Activated gamma-delta T cell (primary cell): ENCODE results near the gene PIK3R6.
"Not testable (repeated sequence)": the region's sequence is repeated elsewhere in the genome, so short reads cannot be mapped to it uniquely, and the experiment has no call there.

ENCODE experiments used
- DNase-seq: peaks from one replicate; lab custom pipeline; 2025; lab: John Stamatoyannopoulos, UW

PIK3R6 gene

GRCh38 chr17:8828517-8828875 is 39.0 kb downstream of the PIK3R6 start:
- DNase-seq = no peak

- no peak for DNase-seq
Observed at GRCh38 chr17:8826808-8827435, 40.6 kb downstream of the PIK3R6 start.

GRCh38 chr17:8825802-8826201 is 41.7 kb downstream of the PIK3R6 start:
- DNase-seq = no peak

- DNase-seq = no peak
Observed at GRCh38 chr17:8823279-8823678, 44.2 kb downstream of the PIK3R6 start.

GRCh38 chr17:8822401-8823035 is 45.0 kb downstream of the PIK3R6 start:
- no peak for DNase-seq

- no peak for DNase-seq
Observed at GRCh38 chr17:8821446-8822105, 45.9 kb downstream of the PIK3R6 start.

- no peak for DNase-seq
Observed at GRCh38 chr17:8820311-8821010, 47.0 kb downstream of the PIK3R6 start.

- DNase-seq = no peak
Observed at GRCh38 chr17:8818654-8819330, 48.7 kb downstream of the PIK3R6 start.

- DNase-seq = no peak
Observed at GRCh38 chr17:8818047-8818446, 49.4 kb downstream of the PIK3R6 start.

- DNase-seq = no peak
Observed at GRCh38 chr17:8806926-8807550, 60.4 kb downstream of the PIK3R6 start.

GRCh38 chr17:8806253-8806925 is 61.1 kb downstream of the PIK3R6 start:
- DNase-seq = no peak

GRCh38 chr17:8805396-8805795 is 62.1 kb downstream of the PIK3R6 start:
- not testable (repeated sequence) for DNase-seq

- no peak for DNase-seq
Observed at GRCh38 chr17:8803531-8804420, 63.7 kb downstream of the PIK3R6 start.

GRCh38 chr17:8801135-8801840 is 66.2 kb downstream of the PIK3R6 start:
- no peak for DNase-seq

GRCh38 chr17:8800656-8801055 is 66.8 kb downstream of the PIK3R6 start:
- DNase-seq = no peak

- DNase-seq = no peak
Observed at GRCh38 chr17:8799570-8800212, 67.8 kb downstream of the PIK3R6 start.

- DNase-seq = no peak
Observed at GRCh38 chr17:8798846-8799569, 68.5 kb downstream of the PIK3R6 start, which contains the start of gene MFSD6L. MFSD6L (minus strand) TSS chr17:8799365; CDS start chr17:8799120, 245 bp downstream.

- DNase-seq = no peak
Observed at GRCh38 chr17:8798176-8798845, 69.2 kb downstream of the PIK3R6 start.
